Hematopoietic multipotent progenitor cell treated with erythropoietin and hydrocortisone succinate and interleukin-3 and kit ligand, for 6 days (in vitro differentiated cells): ENCODE results near the gene RPS8.
"Not testable (repeated sequence)": the region's sequence is repeated elsewhere in the genome, so short reads cannot be mapped to it uniquely, and the experiment has no call there.

Experiments
- DNase-seq: peaks from one replicate; pipeline ENCODE4 v3.0.0-alpha.2; 2015

Gene RPS8

GRCh38 chr1:44775078-44775929 is at the start of gene RPS8:
Gene RPS8, plus strand, starts transcription at chr1:44775540. Its CDS starts 57 bp downstream, at chr1:44775597.
- DNase-seq = peak; percentile 99

DNA sequence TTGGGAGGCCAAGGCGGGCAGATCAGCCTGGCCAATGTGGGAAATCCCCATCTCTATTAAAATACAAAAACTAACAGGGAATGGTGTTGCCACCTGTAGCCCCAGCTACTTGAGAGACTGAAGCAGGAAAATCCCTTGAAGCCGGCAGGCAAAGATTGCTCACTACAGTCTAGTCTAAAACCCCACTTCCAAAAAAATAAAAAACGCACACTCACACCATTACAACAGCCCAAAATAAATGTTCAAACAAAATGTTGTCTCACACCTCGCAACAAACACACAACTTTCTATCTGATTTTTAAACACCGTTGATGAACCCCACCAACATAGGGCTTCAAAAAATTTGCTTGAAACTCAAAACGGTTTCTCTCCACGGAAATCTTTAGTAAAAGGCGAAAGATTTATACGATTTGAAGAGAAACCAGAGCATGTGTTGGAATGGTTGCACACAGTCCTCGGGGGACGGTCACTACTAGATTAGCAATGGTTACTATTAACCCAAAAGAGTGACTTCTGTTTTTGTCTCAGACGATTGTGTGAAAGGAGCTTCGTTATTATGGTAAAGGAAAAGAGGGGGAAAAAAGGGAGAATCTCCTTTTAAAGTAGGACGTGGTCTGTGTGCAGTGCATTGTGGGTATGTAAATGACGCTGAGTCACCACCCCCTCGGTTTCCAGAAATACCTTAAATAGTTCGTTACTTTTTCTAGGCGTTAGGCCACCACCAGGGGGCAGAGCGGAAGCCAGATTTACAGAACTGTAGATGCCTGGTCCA is 44.4 kb upstream of the RPS8 start, which contains the start of gene RNU5D-1:
TSS of gene RNU5D-1 (minus strand) at position 430 of the 772 bp plus-strand sequence.
- DNase-seq = peak; percentile 99

DNA sequence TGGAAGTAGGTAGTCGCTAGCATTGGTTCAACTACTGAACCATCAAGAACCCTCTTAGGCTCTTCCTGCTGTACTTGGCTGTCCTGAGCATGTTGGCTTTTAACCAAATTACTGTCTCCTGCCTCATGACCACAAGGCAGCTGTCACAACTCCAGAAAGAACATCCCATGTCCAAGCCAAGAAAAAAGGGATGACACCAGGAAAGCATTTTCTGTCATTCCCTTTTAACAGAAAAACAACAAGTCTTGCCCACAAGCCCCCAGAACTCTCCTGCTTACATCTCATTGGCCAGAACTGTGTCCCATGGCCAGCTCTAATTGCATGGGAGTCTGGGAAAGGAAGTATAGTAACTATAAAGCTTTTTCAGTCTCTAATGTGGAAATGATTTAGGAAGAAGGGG is 42.0 kb upstream of the RPS8 start:
- DNase-seq = no peak

- no peak for DNase-seq
Observed at GRCh38 chr1:44733784-44734183, 41.6 kb upstream of the RPS8 start.

- no peak for DNase-seq
Observed at GRCh38 chr1:44735992-44736391, 39.3 kb upstream of the RPS8 start.

DNA sequence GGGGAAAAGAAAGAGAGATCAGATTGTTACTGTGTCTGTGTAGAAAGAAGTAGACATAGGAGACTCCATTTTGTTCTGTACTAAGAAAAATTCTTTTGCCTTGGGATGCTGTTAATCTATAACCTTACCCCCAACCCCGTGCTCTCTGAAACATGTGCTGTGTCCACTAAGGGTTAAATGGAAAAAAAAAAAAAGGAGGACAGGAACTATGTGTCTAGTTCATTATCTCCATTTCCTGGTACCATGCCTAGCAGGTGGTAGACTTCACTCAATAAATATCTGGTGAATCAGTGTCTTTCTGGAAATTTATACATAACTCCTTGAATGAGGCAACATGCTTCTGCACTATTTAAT is 36.4 kb upstream of the RPS8 start:
- not testable (repeated sequence) for DNase-seq

GRCh38 chr1:44739307-44740178 is 35.8 kb upstream of the RPS8 start, which contains the start of gene KIF2C:
Gene KIF2C, plus strand, starts transcription at chr1:44739837. Its CDS starts 96 bp downstream, at chr1:44739933.
- DNase-seq = peak; percentile 99

GRCh38 chr1:44740179-44740617 is 35.1 kb upstream of the RPS8 start:
- DNase-seq = peak; percentile 42

GRCh38 chr1:44743211-44743610 is 32.1 kb upstream of the RPS8 start:
- DNase-seq = peak; percentile 30

DNA sequence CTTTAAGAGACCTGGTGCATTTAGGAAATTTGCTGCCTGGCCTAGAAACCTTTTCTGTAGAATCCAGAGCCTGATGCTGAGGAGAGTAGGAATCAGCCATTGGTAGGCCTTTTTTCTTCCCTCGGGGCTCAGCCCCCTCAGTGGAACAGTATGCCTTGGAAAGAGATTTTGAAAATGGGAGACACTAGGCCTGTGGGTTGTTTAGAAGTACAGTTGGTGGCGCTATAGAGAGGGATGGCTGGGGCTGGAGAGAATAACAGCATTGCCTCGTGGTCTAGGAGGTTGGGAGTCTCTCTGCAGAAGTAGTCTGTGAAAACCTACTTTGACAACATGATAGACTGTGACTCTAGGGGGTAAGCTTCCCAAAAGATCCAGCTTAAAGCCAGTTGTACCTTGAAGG is 27.5 kb upstream of the RPS8 start:
- peak; percentile 30 for DNase-seq

- DNase-seq = no peak
Observed at GRCh38 chr1:44757420-44757819, 17.9 kb upstream of the RPS8 start.

GRCh38 chr1:44759077-44759476 is 16.3 kb upstream of the RPS8 start:
- no peak for DNase-seq

- DNase-seq = no peak
Observed at GRCh38 chr1:44760876-44761275, 14.5 kb upstream of the RPS8 start.

- not testable (repeated sequence) for DNase-seq
Observed at GRCh38 chr1:44766421-44766820, 8.9 kb upstream of the RPS8 start.

DNA sequence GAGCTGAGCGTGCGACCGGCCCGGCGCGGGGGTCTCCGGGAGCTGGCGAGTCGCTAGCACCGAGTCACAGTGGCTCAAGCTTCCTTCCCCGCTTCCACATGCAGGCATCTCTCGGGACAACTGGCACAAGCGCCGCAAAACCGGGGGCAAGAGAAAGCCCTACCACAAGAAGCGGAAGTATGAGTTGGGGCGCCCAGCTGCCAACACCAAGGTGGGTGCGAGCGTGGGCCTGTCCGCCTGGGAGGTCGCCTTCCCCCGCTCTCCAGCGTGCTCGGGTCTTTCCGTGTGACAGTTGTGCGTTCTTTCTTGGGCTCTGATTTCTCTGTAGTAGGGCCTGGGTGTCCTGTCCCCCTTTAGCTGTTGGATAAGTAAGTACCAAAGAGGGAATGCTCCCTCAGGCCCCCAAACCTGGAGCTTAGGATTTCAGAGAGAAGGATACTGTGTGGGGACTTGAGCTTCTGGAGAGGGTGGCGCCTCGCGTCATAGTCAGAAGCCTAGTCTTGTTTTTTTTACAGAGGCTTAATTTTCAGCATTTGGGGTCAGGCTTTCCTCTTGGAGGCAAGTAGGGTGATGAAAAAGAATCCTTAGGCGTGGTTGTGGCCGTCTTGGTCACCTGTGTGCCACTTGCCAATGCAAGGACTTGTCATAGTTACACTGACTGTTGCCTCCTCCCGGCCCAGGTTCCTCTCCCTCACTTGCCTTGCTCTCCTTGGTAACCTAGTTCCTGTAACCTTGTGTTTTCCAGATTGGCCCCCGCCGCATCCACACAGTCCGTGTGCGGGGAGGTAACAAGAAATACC is 790 bp downstream of the RPS8 start:
- DNase-seq = peak; percentile 48

GRCh38 chr1:44776730-44777068 is 1.4 kb downstream of the RPS8 start:
- DNase-seq = no peak

DNA sequence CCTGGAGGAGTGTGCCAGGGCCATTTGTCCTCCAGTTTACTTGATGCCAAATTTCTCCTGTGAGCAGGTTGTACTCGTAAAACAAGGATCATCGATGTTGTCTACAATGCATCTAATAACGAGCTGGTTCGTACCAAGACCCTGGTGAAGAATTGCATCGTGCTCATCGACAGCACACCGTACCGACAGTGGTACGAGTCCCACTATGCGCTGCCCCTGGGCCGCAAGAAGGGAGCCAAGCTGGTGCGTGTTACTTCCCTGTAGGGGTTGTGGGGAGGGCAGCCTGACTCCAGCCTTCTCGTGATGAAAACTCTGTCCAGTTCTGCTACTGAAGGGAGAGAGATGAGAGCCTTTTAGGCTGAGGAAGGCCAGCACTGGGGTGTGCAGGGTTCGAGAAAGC is 2.2 kb downstream of the RPS8 start:
- DNase-seq = no peak

GRCh38 chr1:44777969-44778635 is 2.8 kb downstream of the RPS8 start:
- no peak for DNase-seq

DNA sequence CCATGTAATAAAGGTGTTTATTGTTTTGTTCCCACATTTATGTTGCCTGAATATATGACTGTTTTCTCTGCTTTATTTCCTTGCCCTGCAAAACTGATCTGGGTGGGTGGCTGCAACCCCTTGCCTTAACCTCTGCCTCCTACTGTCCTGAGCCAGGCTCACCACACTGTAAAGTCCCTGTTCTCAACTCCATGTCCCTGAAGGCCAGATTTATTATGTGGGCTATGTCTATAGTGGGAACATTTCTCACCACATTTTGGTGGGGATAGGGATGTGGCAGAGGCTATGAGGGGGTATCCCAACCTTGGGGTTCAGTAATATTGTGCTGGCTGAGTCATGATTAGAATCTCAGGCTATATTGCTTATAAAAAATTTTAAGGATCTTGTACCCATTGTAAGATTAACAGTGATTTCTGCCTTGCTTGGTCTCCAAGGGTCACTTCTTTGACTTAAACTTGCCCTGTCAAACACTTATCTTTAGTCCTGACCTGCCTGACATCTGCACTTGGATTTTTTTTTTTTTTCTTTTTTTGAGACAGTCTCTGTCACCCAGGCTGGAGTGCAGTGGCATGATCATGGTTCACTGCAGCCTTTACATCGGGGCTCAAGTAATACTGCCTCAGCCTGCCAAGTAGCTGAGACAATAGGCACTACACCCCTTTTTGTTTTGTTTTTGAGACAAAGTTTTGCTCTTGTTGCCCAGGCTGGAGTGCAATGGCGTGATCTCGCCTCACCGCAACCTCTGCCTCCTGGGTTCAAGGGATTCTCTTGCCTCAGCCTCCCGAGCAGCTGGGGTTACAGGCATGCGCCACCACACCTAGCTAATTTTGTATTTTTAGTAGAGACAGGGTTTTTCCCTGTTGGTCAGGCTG is 3.6 kb downstream of the RPS8 start:
- DNase-seq = no peak

DNA sequence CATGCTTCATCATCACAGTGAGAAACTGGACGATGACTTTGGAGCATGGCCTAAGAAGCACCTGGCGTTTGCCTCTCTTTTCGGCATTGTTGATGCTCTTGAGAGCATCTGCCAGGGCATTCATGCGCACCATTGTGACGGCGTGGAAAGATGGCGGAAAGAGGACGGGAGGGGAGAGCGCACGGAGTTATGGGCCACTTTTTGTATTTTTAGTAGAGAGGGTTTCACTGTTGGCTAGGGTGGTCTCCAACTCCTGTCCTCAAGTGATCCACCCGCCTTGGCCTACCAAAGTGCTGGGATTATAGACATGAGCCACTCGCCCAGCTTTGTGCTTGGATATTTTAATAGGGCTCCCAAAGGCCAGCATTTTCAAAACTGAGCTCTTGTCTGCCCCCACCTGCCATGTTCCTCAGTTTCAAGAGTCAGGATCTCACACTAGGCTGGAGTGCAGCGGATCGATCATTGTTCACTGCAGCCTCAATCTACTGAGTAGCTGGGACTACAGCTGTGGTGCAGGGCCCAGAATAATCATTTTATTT is 5.3 kb downstream of the RPS8 start:
- no peak for DNase-seq
